Measurements from ENCODE around the gene DLX3.

DLX3 gene

DNA sequence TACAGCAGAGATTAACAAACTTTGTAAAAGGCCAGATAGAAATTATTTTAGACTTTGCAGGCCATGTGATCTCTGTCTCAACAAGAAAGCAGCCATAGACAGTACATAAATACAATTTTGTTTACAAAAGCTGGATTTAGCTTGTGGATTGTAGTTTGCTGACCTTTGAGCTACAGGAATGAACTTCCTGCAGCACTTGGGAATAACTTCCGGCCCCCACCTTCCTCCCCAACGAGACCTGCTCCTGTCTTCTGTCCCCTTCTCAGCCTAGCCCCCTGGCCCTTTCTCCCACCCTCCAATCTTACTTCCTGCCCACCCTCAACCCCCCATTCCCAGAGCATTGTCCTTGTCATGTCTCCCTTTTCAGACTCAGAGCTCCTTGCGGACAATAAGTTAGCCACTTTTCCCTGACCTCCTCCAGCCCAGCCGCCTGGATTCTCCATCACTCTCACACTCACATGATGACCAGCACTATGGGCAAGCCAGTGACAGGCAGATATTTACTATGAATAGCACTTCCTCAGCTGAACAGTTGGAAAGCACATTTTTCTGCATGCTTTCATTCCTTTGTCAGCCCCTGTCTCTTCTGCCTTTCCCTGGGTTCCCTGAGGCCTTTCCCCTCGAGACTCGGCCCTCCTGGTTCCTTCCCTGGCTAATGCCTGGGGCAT lies 27.6 kb upstream of the DLX3 start:
- no peak for DNase-seq

- DNase-seq = no peak
Measured at GRCh38 chr17:50021681-50022370, 26.8 kb upstream of the DLX3 start.

DNA sequence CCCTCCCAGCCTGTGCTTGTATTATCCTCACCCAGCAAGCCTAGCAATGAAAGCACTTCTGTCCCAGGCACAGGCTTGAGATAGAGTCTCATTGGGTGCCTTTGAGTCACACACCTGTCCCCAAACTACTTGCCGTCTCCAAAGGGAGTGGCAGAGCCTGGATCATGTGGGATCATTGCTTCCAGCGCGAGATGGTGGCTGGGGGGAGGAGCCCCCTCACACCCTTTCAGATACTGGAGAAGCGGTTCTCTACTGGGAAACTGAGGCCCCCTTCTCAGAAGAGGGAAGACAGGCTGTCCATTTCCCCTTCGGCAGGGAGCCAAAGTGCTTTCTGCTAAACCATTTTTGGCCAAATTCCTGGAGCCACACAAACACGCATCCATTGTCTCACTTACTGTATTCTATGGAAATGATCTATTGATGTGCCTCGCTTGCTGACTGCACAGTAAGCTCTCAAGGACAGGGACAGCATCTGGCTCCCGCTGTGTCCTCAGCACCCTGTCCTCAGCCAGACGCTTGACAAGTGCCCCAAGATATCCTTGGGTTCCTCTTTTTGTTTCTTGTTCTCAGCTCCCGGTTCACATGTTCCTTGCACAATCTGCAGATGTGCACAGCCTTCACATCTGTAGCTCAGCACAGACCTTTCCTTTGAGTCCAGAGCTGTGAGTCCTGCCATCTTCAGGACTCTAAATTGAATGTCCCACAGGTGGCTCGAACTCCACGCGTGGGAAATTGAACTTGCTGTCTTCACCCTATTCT lies 26.0 kb upstream of the DLX3 start:
- DNase-seq = no peak

GRCh38 chr17:50018909-50019308 lies 23.9 kb upstream of the DLX3 start:
- no peak for DNase-seq

DNA sequence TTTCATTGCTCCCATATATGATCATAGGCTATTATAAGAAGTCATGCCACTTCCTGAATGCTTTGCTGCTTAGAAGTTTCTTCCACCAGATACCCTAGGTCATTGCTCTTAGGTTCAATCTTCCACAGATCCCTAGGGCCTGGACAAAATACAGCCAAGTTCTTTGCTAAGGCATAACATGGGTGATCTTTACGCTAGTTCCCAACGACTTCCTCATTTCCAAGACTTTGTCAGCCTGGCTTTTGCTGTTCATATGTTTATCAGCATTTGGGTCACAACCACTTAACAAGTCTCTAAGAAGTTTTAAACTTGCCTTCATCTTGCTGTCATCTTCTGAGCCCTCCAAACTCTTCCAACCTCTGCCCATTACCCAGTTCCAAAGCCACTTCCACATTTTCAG lies 20.1 kb upstream of the DLX3 start:
- no peak for DNase-seq

GRCh38 chr17:50014471-50015088 lies 19.6 kb upstream of the DLX3 start:
- no peak for DNase-seq

DNA sequence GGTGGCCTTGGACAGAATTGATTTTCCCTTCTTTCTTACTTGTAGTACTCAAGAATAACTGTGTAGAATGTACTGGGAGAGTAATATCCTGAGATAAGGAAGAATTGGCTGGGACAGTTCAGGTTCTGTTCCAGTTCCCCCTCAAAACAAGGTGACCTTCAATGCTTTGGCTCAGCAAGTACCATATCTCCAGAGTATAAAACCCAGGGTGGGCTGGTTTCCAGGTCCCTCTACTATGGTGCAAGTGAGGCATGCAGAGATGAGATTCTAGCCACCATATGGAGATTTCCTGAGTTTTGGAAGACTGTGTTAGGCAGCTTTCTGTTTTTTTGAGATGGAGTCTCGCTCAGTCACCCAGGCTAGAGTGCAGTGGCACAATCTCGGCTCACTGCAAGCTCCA lies 18.1 kb upstream of the DLX3 start:
- no peak for DNase-seq

- DNase-seq = no peak
Measured at GRCh38 chr17:50009282-50009681, 14.3 kb upstream of the DLX3 start.

DNA sequence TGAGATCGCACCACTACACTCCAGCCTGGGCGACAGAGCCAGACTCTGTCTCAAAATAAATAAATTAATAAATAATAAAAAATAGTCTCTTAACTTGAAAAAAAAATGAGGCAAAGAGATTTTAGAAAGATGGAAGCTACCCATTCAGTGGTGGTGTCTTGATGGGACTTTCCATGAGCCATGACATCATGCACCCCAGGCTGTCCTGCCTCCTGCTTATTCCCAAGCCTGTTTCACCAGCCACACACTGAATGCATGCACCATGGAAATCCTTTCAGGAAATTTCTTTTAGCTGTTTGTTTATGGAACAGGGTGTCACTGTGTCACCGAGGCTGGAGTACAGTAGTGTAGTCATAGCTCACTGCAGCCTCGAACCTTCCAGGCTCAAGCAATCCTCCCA lies 8.9 kb upstream of the DLX3 start:
- DNase-seq = no peak

DNA sequence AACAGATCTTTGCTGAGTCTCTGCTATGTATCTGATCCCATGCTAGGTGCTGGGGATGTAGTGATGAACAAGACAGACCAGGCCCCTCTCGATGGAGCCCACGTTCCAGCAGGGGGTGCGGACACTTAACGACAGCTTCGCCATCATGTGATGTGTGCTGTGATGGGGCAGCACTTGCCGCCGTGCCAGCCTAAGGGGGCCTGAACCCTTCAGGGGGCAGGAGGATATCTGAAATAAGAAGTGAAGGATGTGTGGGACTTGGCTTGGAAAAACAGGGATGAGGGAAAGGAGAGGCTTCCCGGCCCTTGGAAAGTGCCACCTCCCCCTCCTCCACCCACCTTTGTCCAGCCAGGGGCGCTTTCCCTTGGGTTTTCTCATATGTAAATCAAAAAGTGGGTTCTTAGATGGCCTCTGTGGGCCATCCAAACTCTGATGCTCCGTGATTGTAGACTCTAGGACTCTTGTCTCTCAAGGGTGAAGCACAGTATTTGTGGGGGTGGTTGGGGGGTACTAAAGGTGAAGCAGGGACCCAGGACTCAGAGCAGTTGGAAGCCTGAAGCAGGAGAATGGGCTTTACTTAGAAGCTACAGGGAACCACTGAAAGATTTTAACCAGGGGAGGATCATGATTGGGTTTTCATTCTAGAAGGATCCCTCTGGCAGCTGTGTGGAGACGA lies 4.0 kb upstream of the DLX3 start:
- DNase-seq = no peak

- peak; percentile 95 for DNase-seq
Measured at GRCh38 chr17:49997773-49998703, 3.0 kb upstream of the DLX3 start.

DNA sequence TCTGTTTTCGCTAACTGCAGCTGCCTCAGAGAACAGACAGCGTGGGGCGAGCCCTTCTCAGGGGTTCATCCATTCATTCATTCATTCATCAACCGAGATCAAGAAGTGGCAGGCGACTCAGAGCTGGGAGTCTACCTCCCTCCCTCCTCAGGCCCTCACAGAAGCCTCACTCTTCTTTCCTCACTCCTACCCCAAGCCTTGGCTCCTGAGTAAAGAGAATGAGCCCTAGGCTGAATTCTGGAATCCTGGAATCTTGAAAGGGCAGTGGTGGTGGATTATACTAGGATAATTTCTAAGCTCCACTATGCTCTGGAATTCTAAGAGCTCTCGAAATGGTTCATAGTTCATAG lies 2.3 kb upstream of the DLX3 start:
- DNase-seq = no peak

GRCh38 chr17:49996495-49997300 lies 1.7 kb upstream of the DLX3 start:
- peak; percentile 67 for DNase-seq

GRCh38 chr17:49996121-49996494 lies 1.1 kb upstream of the DLX3 start:
- DNase-seq = no peak

- peak; percentile 84 for DNase-seq
Measured at GRCh38 chr17:49994085-49995054, 654 bp downstream of the DLX3 start.

GRCh38 chr17:49993423-49994060 lies 1.5 kb downstream of the DLX3 start:
- DNase-seq = peak; percentile 71

GRCh38 chr17:49992933-49993422 lies 2.0 kb downstream of the DLX3 start:
- no peak for DNase-seq

DNA sequence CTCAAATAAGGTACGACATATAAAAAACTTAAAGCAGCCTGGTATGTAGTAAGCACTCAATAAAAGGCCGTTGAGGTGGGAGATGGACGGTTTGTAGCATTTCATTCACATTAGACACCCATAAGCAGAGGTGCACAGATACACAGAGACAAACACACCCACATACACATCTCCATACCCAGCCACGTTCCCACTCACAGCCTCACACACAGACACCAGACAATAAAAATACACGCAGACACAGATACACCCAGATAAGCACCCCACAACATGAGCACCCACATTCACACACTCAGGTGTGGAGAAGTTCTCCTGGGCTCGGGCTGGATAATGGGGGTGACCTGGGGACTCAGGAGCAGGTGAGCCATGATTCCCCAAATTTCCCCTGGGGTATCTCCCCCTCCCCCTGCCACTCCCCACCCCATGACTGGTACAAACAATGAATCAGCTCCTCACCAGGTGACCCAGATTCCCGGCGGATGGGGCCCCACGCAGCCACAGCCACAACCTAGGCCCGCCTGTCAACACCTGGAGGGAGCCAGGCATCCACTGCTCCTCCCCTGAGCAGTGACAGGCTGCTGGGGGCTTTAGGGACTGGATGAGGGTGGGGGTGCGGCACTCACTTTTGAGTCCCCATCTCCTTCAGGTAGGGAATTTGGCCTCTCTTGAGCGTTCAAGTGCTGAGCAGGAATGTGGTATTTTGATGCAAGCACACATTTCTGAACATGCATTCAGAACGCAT lies 2.7 kb downstream of the DLX3 start:
- no peak for DNase-seq
